NOMO-1 treated with DMSO at 0.1 percent for 48 hours (cell line): ENCODE data around the gene SH3RF3.

Source experiments
- DNase-seq: peaks from one replicate; lab custom pipeline; 2025; ENCODE audit not compliant: unreplicated experiment; lab: John Stamatoyannopoulos, UW

Gene SH3RF3

DNA sequence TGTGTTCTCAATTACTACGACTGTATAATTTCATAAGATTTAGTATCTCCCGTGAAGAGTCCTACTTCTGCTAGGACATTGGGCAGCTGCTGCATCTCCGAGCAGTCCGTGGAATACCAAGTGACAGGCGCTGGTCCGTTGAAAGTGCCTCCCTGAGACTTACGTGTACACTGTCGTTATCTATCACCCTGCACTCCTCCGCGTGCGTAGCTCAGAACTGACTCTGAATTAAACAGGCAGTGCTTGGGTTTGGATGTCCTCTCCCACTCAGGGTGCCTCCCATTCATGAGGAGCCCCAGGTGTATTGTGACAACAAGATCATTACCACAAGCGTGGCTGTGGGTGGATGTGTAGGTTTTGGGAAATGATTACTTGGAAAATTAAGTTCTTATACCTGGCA is 148.4 kb downstream of the SH3RF3 start:
- DNase-seq, result no peak

DNA sequence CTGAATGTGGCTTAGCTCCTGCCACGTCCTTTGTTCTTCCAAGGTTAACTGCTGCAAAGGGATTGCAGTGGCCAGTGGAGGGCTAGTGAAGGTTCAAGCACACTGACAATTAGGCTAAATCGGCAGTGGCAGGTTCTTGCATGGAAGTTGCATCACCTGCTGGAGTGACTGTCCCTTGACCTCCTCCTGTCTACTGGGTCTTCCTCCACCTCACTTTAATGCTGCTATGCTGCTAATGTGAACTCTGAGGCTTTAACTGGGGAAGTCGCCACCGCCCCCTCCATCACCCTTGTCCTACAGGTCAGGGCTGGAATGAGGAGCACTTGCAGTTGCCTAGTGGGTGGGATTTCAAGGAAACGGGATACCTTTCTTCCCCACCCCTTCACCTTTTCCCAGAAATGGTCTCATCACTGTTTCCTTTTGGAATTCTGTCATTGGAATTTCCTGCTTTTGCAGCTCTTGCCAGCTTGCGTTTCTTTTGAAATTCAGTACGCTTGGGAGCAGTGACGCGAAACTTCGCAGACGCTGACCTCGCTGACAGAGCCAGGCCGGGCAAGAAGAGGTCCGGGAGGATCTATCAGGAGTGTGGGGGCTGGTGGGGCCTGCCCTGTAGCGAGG is 150.3 kb downstream of the SH3RF3 start:
- DNase-seq, result no peak

DNA sequence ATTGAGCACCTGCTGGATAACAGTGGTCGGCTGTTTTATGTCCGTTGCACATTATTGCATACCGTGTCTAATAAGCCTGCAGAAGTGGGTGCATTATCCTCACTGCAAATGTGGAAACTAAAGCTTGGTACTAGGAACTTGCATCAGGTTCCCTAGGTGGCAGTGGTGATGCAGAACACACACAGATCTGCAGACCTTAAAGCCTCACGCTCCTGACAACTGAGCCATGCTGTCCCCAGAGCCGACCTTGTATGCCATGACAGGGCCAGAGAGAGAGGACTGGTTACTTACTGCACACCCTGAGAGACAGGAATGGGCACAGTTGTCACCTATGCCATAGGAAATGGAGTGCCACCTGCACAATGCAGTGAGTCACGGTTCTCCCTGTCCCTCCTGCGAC is 151.8 kb downstream of the SH3RF3 start:
- DNase-seq, result no peak

DNA sequence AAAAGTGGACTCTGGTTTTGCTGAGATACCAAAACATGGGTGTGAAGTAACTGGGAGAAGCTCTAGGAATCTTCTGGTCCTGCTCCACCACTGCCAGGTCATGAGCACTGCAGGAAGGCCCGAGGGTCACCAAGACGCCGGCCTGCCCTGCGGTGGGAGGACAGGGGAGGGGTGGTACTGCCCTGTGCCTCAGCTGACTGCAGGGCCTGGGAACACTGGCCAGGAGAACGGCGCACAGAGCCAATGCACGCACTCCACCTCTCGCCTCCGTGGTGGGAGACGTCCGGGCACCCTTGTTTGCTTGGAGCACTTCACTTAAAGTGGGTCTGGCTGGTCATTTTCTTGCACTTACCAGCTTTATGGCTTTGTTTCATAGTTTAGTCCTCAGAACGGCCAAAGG is 153.4 kb downstream of the SH3RF3 start:
- DNase-seq, result no peak

DNA sequence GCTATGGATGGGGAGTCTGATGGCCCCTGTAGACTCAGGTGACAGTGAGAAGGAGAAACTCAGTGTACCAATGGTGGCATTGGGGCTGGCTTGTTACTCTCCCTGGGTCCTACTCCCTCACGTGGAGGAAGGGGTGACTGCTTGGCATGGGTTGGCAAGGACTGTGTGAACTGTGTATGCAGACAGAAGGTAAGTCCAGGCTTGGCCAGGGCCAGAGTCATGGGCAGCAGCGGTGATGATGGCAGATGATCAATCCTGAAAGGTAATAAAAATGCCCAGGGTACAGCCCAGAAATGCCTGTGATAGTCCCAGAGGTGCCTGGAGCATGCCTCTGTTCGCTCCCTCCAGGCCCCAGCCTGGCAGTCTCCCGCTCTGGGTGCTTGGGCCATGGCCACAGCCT is 153.9 kb downstream of the SH3RF3 start:
- DNase-seq, result no peak

DNA sequence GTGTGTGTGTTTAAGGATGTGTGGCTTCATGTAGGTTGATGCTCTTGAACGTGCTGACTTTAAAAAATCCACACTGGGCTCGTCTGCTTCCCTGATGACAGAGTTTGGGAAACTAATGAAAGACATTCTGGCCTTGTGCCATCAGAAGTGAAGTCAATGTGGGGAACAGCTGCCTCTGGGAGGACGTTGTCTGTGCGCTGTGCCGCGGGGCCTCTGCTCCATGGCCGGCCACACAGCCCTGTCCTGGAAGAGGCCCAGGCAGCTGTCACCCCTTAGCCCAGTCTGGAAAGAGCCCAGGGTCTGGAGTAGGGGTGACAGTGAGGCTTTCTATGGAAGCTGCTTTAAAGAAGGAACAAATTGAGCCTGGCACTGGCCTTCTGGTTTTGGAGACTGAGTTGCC is 155.8 kb downstream of the SH3RF3 start:
- no peak for DNase-seq

DNA sequence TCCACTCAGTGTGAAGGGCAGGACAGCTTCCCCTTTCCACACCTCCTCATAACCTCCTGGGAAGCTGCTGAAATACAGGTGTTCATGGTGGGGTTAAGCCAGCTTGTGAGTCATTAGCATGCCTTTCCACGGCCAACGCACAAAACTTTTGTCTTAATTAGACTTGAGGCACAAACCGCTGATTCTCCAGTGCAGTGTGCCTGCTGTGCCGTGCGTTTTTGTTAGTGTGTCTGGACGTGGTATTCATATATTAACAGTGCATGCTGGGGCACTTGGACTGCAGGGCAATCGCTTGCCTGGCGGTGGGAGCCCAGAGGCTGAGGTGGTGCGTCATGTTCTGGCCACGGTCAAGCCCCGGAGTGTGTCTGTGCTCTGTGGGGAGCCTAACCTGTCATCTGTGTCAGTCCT is 156.2 kb downstream of the SH3RF3 start:
- no peak for DNase-seq

DNA sequence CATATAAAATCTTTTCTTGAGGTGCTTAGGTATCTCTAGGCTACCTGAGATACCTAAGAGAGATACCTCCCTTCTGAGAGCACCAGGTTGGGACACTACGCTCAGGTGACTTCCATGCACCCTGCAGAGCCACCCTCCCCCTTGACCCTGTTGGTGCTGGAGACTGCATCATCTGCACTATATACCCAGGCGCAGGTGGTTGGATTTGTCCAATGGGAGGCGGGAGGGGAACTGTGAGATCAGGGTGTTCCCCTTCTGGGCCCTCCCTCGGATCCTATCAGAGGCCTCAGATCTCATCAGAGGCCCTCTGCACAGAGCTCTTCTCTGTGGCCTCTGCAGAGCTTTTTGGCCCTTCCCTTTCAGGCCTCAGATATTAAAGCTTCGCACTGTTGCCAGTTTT is 158.4 kb downstream of the SH3RF3 start:
- DNase-seq, result no peak

DNA sequence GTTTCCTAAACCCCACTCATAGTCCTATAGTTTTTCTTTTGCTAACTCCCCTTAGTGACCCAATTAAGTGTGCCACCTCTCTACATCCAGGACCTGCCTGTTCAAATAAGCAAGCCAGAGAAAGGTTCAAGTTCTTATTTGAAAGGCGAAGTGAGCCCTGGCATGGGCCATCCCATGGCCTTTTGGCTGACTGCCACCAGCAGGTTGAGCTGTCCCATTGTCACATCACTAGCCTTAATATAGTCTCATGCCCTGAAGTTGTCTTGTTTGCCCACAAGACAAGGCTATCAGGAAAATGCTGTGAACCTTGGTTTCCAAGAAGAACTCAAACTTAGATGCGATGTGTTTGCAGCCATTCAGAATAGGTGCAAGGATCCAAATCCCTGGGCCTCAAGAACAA is 158.8 kb downstream of the SH3RF3 start:
- DNase-seq, result no peak

DNA sequence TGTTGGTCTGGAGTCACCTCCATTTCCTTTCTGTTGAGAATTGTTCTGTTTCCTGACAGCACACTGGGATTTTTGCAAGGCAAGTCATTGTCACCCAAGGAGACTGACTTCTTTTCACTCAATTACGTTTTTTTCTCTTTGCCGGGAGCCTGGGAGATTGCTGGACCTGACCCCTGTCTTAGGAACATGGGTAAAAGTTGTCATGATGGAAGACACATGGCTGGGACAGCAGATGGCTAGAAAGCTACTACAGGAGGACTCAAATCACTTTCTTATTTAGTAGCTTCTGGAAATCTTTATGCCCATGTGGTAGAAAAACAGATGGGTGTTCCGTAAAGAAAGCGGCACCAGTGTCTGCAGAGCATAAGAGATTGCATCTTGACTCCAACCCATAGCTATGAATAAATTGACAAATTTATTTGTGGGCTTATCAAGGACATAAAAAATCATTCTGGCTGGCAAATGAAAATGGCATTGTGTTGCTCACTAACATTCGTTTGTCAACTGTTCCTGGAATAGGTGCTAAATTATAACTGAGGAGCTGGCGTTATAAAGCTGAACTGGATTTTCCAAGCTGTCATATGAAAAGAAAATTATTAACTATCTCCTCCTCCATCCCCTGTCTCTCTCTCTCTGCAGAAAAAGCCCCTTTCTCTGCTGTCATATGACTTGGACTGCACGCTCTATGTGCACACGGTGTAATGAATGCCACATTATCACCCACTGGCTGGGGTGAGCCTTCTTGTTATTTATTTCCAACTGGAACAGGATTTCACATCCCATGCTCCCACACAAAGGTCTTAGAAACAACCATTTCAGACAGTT is 159.8 kb downstream of the SH3RF3 start:
- DNase-seq, result no peak

DNA sequence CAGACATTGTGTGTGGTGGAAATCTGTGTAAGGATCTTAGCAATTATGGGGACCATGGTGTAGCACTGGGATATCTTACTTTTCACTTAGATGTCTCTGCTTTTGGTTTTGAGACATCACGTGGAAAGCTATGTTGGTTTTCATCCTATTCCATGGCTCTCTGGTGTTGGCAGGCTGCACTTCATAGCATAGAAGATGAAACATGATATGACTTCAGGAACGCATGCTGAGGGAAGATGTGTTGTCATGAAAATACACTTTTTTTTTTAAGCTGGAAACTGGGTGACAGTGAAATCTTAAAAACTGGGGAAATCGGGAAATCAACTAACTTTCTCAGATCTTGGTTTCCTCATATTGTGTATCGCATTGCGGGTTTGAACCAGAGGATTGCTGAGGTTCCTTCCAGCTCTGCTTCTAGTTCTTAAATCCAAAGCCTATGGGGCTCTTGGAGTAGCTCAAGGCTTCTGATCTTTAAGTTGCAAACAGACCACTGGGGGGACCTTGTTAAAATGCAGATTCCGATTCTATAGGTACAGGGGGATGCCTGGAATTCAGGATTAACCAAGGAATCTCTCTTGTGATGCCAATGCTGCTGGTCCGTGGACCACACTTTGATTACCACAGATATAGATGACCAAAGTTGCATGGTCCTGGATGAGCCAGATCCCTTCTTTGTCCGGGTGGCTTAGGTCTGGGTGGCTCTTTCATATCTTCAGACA is 160.7 kb downstream of the SH3RF3 start:
- no peak for DNase-seq

DNA sequence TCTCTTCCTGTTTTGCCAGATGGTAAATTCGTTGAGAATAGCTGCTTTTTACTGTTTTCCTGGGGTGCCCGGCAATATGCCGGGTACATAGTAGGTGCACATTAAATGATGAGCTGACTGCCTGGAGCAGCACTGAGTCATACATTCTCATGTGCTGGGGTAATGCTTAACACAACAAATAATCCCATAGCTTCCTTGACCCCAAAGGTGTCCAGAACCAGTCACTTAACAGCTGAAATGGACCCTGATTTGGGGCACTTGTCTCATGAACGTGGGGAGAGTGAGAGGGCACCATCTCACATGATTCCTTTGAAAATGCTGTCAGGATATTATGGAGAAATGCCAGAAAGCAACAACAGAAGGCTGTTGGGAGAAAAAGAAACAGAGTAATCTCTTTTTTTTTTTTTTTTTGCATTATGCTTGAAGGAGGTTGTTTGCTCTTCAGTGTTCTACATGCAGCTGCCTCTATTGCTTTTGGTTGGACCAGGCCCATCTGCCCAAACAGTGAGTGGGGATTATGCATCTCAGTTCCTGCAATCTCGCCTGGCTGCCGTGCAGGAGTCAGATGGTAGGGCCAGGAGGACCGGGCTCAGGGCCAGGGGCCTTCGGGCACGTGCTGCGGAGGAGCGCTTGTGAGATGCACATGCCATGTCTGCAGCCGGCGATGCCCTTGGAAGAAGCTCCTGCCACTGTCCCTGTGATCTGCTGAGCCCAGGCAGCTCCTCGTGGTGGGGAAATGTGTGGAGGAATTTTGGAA is 162.1 kb downstream of the SH3RF3 start:
- no peak for DNase-seq

DNA sequence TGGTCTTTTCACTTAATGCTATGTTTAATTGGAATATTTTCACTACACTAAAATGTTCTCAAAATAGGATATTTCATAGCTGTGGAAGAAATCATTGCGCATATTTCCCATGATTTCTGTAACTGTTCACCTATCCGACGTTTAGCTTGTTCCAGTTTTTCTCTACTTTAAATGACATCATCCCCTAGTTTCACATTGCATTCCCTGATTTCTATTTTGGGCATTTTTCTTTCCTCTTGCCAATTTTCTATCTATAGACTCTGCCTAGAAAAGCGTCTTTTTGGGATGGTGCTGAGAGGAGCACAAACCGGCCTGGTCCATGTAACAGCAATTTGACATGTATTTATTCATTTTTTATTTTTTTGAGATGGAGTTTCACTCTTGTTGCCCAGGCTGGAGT is 163.4 kb downstream of the SH3RF3 start:
- DNase-seq, result no peak

DNA sequence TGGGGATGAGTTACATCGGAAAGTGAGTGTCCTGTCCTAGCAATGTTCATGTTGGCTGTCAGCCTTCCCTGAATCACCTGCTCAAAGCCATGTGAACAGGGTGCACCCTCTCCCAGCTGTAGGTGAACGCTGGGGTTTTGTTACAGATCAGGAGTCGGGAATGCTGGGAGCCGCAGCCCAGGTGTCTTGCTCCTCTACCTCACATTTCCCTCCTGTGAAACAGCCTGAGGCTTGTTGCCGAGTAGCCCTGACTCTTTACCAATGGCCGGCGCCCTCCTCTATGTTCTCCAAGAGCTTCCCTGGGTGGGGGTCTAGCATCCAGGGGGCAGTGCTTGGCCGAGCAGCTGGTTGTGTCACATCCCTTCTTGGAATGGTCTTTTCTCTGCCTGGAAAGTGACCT is 164.7 kb downstream of the SH3RF3 start:
- DNase-seq, result no peak

DNA sequence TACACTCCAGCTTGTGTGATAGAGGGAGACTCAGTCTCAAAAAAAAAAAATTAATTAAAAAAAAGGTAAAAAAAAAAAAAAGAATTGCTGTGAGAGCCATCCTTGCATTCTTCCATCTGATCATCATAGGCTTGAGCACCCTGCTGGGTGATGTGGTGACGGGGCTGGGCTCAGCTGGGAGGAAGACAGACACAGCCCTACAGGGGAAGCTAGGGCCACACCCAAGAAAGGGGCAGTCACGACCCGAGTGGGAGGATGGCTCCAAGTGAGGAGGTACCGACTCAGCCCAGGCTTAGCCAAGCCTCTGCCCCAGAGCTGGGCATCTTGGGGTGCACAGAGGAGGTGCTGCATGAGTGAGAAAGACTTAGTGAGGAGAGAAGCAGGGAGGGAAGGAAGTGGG is 165.5 kb downstream of the SH3RF3 start:
- no peak for DNase-seq

DNA sequence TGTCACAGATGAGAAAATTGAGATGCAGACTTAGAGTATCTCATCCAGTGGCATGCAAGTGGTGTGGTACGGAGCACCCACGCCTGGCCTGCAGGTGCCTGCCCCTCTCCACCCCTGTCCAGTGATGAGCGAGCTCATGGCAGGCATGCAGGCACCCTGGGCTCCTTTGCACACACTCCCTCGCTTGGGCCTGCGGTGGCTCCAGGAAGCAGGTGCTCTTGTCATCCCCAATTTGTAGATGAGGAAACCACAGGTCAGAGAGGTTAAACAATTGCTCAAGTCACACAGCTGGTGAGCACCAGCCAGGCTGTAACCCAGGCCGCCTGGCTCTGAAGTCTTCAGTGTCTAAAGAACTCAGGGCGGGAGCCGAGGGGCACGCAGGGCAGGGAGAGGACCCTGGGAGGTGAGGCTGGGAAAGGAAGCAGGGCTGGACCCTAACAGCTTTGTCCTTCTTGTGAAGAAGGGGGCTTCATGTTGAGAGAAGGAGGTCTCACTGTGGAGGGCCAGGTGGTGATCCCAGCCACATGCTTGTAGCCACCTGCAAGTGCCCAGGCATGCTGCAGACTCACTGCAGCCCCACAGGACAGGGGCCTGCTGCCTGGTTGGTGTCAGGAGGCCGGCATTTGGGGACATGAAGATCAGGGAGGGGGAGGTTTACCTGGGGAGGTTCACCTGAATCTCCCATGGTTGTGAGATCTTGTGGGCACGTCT is 166.2 kb downstream of the SH3RF3 start:
- DNase-seq, result peak; percentile 4

DNA sequence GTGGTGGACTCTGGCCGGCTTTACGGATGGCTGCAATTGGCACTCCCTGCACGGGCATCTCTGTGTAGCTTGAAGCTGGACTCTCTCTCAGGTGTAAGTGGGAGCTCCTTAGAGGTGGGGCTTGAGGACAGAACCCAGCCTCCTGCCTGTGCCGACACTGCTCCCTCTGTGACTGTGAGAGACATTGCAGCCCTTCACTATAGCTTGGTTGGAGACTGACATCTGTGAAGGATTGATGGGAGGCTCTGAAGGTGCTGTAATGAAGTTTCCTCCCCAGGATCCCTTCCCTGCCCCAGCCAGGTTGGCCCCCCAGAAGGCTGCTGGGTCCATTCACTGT is 166.7 kb downstream of the SH3RF3 start:
- no peak for DNase-seq

DNA sequence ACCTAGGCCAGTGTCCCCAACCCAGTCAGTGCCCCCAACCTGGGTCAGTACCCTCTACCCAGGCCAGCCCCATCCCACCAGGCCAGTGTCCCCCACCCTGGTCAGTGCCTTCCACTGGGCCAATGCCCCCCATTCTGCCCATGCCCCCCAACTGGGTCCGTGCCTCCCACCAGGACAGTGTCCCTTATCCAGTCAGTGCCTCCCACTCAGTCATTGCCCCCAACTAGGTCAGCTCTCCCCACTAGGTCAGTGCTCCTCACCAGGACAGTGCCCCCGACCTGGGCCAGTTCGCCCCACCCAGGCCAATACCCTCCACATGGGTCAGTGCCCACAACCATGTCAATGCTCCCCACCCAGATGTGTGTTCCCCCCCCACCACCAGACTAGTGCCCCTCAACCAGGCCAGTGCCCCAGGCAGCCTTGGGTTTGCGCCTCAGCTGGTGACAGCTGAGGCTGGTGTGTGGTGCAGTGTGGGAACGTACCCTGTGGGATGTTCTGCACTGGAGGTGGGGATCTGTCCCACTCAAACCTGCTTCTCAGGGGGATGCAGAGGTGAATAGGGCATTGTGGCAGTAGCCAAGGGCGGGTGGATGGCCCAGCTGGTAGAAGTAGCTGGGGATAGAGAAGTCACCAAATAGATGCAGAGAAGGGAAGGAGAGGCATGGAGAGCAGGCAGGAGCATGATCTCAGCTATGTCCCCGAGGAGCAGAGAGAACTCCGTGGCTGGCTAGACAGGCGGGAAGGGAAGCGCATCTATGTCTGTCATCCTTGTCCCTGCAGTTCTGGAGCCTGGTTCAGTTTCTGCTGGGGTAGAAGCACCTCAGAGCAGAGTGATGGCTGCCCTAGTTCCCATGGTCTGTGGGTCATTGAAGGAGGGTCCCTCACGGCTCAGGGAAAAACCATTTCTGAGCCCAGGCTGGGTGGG is 168.8 kb downstream of the SH3RF3 start:
- DNase-seq, result no peak

DNA sequence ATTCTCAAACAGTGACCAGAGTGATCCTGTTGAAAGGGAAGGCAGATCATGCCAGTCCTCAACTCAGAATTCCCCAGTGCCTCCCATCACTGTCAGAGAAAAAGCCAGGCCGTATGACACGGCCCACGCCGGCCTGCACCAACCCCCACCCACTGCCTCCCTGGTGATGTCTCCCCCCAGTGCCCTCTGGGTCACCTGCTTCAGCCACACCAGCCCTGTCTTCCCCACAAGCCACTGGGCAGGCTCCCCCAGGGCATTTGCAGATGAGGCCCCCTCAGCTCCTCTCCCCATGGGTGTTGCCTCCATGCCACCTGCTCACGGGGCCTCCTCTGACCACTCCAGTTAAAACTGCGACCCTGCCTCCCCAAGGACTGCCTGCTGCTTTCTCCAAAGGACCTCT is 169.8 kb downstream of the SH3RF3 start:
- DNase-seq, result no peak

DNA sequence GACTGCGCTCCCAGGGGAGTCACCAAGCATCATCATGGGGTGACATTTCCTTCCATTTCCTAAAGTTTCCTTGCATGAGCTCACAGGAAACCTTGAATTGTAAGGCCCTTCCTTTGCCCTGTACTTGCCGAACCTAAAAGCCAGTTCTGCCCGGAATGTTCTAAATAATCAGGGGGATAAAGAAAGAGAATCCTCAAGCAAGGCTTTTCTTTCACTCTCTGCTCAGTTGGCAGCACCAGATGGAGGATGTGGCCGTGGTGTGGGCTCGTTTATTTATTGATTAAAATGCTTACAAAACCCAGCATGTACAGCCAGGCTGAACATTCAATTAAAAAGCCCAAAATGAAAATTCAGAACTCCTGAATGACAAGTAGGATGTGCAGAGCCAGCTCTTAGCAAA is 170.5 kb downstream of the SH3RF3 start:
- no peak for DNase-seq
